K562 (cell line): ENCODE data around the gene PDE6B.

Experiments
- CTCF ChIP-seq, 3 experiments: IDR thresholded peaks in 2 of 3; conservative IDR thresholded peaks in 1 of 3; 2 replicates each; pipeline ENCODE4 v1.5.1; 2011 to 2012; ENCODE audit warnings: low read length in 3 of 3, mild to moderate bottlenecking in 3 of 3, control low read depth in 2 of 3, improper control_type of control experiment in 1 of 3, inconsistent platforms in 1 of 3, low read depth in 1 of 3, mixed read lengths in 1 of 3, moderate library complexity in 1 of 3; ENCODE audit not compliant: insufficient read depth in 2 of 3
- NCOA4 ChIP-seq: fragments of 450-650 bp; IDR thresholded peaks from 2 replicates; pipeline ENCODE4 v1.6.1; 2018; ENCODE audit warnings: mild to moderate bottlenecking; ENCODE audit not compliant: partially characterized antibody
- NCOR1 ChIP-seq: fragments of 450-650 bp; IDR thresholded peaks from 2 replicates; pipeline ENCODE4 v1.6.1; 2016; ENCODE audit warnings: mild to moderate bottlenecking, moderate library complexity
- POLR2A ChIP-seq: fragments of 450-650 bp; conservative IDR thresholded peaks from 2 replicates; pipeline ENCODE4 v1.6.1; 2016
- ZNF57 ChIP-seq: fragments of 450-650 bp; formaldehyde crosslinking; IDR thresholded peaks from 2 replicates; pipeline ENCODE4 v1.4.0; 2020; ENCODE audit warnings: mild to moderate bottlenecking, moderate library complexity
- TF ChIP-seq, protein P1 (sequence below): fragments of 450-650 bp; IDR thresholded peaks from 2 replicates; pipeline ENCODE4 v1.6.1; 2018; ENCODE audit warnings: mild to moderate bottlenecking, low read depth; ENCODE audit not compliant: partially characterized antibody
- TF ChIP-seq, protein P2 (sequence below): sonication (generic); formaldehyde crosslinking; IDR thresholded peaks from 2 replicates; pipeline ENCODE4 v1.9.0; 2022; ENCODE audit warnings: mild to moderate bottlenecking, missing genetic modification reagents

DNA sequence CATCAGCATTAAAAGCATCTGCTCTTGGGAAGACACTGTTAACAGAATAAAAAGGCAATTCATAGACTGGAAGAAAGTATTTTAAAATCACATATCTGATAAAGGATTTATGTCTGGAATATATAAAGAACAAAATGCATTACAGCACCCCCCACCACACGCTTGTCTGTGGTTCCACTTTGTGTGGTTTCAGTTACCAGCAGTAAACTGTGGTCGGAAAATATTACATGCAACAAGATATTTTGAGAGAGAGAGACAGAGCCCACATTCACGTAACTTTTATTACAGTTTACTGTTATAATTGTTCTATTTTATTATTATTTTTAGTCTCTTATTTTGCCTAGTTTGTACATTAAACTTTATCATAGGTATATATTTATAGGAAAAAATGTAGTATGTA lies 21.2 kb upstream of the PDE6B start:
- no peak for TF ChIP-seq CTCF (IDR thresholded peaks at IDR 0.05 in 2 of 3, conservative IDR thresholded peaks at IDR 0.05 in 1 of 3; ENCODE audit: insufficient read depth in 2 of 3, low read depth in 1 of 3, low read length in 3 of 3)
- no peak for TF ChIP-seq POLR2A
- TF ChIP-seq NCOA4, result no peak
- no peak for TF ChIP-seq NCOR1
- TF ChIP-seq ZNF57 (CRISPR knock-in tag), result no peak
- TF ChIP-seq, protein P1, sequence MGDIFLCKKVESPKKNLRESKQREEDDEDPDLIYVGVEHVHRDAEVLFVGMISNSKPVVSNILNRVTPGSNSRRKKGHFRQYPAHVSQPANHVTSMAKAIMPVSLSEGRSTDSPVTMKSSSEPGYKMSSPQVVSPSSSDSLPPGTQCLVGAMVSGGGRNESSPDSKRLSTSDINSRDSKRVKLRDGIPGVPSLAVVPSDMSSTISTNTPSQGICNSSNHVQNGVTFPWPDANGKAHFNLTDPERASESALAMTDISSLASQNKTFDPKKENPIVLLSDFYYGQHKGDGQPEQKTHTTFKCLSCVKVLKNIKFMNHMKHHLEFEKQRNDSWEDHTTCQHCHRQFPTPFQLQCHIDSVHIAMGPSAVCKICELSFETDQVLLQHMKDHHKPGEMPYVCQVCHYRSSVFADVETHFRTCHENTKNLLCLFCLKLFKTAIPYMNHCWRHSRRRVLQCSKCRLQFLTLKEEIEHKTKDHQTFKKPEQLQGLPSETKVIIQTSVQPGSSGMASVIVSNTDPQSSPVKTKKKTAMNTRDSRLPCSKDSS, result no peak
- TF ChIP-seq, protein P2, sequence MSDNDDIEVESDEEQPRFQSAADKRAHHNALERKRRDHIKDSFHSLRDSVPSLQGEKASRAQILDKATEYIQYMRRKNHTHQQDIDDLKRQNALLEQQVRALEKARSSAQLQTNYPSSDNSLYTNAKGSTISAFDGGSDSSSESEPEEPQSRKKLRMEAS, result no peak
